Skeletal muscle satellite cell (primary cell): ENCODE measurements around the gene TBC1D2B.

Experiments
- H3K27me3 ChIP-seq: 2 replicates; pipeline ENCODE4 v1.7.0; 2013; ENCODE audit warnings: low read length; ENCODE audit not compliant: control insufficient read depth, insufficient read depth
- H3K36me3 ChIP-seq: 2 replicates; pipeline ENCODE4 v1.7.0; 2013; ENCODE audit warnings: mild to moderate bottlenecking, control low read depth, low read length; ENCODE audit not compliant: insufficient read depth
- H3K4me1 ChIP-seq: 2 replicates; pipeline ENCODE4 v1.7.0; 2013; ENCODE audit warnings: low read length; ENCODE audit not compliant: control insufficient read depth, insufficient read depth
- H3K4me2 ChIP-seq: 2 replicates; pipeline ENCODE4 v1.7.0; 2013; ENCODE audit warnings: mild to moderate bottlenecking, low read length
- H3K4me3 ChIP-seq: 2 replicates; pipeline ENCODE4 v1.7.0; 2013; ENCODE audit warnings: low read length
- H3K9ac ChIP-seq: 2 replicates; pipeline ENCODE4 v1.7.0; 2013; ENCODE audit warnings: mild to moderate bottlenecking, low read depth, low read length, moderate library complexity
- H3K9me3 ChIP-seq: replicated peaks from 2 replicates; pipeline ENCODE4 v1.7.0; 2013; ENCODE audit warnings: mild to moderate bottlenecking, control low read depth, low read length

The TBC1D2B gene

DNA sequence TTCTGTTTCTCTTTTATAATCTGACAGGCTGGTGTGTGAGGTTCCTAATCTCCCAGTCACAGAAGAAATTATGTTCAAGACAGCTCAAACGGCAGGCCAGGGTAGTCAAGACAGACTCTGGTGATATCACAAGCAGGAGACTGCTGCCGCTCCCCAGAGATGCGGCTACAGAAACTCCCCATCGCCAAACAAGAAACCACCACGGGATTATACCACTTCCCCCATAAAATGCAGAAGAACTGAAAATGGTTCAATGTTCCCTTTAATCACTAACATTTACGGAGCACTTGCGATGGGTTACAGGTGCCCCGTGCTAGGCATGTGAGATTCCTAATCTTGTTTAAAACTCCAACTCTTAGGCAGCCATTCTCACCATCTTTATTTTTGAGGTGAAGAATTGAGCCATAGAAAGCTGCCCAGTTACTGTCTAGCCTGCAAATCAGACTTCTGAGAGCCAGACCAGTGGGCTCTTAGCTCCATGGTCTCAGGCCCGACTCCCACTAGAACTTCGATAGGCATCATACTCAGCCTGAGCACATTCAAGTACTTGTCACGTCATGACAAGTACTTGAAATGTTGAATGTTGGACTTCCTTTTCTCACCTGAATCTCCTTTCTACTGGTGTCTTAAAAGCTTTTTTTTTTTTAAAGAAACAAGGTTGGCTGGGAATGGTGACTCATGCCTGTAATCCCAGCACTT lies 58.4 kb downstream of the TBC1D2B start:
- H3K4me3 ChIP-seq: no peak overlapping the region
- H3K27me3 ChIP-seq: no peaks in the 10 kb centered on the region
- peaks cover 57% of the 10 kb centered on the region for H3K36me3 ChIP-seq
- no peak overlapping the region for H3K9ac ChIP-seq
- H3K4me2 ChIP-seq: no peak overlapping the region
- no peaks in the 10 kb centered on the region for H3K9me3 ChIP-seq
- H3K4me1 ChIP-seq: peaks cover 7% of the 10 kb centered on the region

DNA sequence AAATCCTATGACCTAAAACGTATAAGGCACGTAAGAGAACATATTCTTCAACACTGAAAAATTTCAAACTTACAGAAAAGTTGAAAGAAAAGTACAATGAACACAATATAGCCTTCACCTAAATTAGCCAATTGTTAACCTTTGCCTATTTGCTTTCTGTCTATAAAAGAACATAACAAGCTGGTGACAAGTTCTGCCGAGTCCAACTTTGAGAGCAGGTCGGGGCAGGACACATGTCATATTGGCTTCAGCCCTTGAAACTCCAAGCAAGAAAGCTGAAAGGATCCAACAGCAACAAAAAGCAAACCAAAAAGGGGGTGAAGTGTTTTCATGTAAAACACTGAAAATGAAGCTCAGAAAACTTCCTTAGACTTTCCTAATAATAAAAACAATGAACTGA lies 59.1 kb downstream of the TBC1D2B start:
- Histone ChIP-seq H3K4me3 (no peak overlapping the region), H3K9ac (no peak overlapping the region), H3K36me3 (peaks cover 55% of the 10 kb centered on the region), H3K4me1 (peaks cover under 1% of the 10 kb centered on the region), H3K4me2 (no peak overlapping the region), H3K27me3 (no peaks in the 10 kb centered on the region), H3K9me3 (no peaks in the 10 kb centered on the region)

DNA sequence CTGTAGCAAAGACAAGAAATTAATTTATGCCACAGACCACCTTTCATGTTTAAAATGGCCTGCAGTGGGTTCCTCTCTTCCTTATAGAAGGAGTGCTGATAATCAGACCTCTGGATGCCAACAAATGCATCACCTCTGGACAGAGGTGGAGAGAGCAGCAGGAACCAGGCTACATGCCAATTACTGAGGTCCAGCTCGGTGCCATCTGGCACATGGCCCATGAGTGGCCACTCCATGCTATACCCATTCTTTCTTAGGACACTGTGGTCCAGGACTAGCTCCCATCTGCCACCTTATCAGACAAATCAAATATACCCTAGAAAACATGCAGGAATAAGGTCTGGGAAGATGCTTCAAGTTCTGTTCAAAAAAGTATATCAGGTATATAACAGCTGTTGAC lies 60.7 kb downstream of the TBC1D2B start:
- H3K4me2 ChIP-seq: no peak overlapping the region
- peaks cover 60% of the 10 kb centered on the region for H3K36me3 ChIP-seq
- no peaks in the 10 kb centered on the region for H3K27me3 ChIP-seq
- no peak overlapping the region for H3K9ac ChIP-seq
- H3K4me1 ChIP-seq: no peaks in the 10 kb centered on the region
- H3K9me3 ChIP-seq: no peaks in the 10 kb centered on the region
- H3K4me3 ChIP-seq: no peak overlapping the region

DNA sequence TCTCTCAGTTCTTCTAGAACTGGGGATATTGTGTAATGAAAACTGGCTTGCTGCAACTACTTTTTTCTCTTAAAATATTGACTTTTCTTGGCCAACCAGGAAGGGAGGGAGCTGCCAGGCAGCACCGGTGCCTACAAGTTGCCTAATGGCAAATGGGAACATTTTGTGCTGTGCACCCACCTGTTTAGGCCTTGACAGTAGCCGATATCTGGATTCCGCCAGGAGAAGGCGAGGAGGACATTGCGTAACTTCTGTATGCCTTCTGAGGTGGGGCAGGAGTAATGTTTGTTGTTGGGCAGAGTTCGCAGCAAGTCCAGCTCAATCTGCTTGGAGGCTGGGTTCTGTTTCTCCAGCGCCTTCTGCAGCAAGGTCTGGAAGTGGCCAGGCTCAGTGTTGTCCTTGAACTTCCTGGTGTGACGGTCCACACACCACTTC lies 64.9 kb downstream of the TBC1D2B start:
- no peaks in the 10 kb centered on the region for H3K27me3 ChIP-seq
- peaks cover 62% of the 10 kb centered on the region for H3K36me3 ChIP-seq
- H3K9me3 ChIP-seq: no peaks in the 10 kb centered on the region
- H3K4me2 ChIP-seq: no peak overlapping the region
- peaks cover 9% of the 10 kb centered on the region for H3K4me1 ChIP-seq
- H3K4me3 ChIP-seq: no peak overlapping the region
- H3K9ac ChIP-seq: no peak overlapping the region

DNA sequence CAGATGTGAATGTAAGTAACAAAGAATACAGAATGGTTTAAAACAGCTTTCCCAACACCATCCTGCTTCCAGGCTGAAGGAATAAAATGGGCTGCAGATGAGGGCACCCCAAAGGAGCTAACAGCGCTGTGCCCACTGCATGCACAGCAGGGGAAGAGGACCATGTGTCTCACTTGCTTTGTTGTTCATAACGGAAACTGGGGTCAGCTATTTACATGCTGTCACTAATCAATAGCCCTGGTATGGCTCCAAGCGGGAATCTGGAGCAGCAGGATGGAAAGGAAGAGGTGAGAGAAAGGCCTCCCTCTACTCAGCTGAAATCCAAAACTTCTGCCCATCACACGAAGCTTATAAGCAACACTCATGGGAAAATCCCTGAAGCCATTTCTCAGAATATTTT lies 67.4 kb downstream of the TBC1D2B start:
- Histone ChIP-seq H3K27me3 (no peaks in the 10 kb centered on the region), H3K9me3 (no peaks in the 10 kb centered on the region), H3K36me3 (peaks cover 59% of the 10 kb centered on the region), H3K4me3 (no peak overlapping the region), H3K9ac (no peak overlapping the region), H3K4me2 (no peak overlapping the region), H3K4me1 (peaks cover 22% of the 10 kb centered on the region)

DNA sequence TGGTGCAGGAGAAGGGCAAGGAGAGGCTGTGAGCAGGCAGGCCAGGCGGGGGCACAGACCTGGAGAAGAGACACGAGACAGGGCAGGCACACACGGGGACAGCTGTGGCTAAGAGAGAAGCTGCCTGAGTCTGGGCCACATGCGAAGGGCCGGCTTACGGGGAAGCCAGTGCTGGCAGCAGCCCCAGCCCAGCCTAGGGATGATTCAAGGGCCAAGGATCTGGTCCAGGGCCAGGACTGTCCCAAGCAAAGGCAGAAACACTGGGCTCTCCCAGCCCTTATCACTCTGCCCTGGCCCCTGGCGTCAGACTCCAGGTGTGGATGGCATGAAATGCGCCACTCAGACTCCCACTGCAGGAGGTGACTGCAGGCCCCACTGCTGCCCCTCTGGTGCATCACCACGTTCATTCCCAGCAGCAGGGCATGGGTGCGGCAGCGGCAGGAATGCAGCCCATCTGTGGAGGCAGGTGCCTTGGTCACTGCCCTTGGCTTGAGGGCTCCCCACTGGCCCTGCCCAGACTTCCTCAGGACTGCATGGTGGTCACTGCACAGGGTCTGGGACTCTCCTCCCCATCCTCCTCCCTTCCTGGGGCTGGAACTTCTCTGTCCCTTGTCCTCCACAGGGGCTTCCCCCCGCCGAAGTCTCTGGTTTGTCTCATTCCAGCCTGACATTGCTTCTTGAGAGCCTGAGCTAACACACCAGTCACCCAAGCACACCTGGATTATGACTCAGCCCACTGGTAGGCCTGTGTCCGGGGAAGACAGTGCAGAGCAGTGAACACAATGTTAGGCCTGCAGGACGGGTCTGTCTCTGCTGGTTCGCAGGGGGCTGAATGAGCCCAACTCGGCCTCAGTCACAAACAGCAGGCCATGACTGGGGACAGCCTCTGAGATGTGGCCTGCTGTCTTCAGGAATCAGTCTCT lies 69.3 kb downstream of the TBC1D2B start:
- no peaks in the 10 kb centered on the region for H3K27me3 ChIP-seq
- no peaks in the 10 kb centered on the region for H3K9me3 ChIP-seq
- peak overlapping the region; percentile 48 for H3K4me2 ChIP-seq
- peak overlapping the region; percentile 15 for H3K9ac ChIP-seq
- H3K4me3 ChIP-seq: no peak overlapping the region
- H3K36me3 ChIP-seq: peaks cover 56% of the 10 kb centered on the region
- H3K4me1 ChIP-seq: peaks cover 34% of the 10 kb centered on the region

DNA sequence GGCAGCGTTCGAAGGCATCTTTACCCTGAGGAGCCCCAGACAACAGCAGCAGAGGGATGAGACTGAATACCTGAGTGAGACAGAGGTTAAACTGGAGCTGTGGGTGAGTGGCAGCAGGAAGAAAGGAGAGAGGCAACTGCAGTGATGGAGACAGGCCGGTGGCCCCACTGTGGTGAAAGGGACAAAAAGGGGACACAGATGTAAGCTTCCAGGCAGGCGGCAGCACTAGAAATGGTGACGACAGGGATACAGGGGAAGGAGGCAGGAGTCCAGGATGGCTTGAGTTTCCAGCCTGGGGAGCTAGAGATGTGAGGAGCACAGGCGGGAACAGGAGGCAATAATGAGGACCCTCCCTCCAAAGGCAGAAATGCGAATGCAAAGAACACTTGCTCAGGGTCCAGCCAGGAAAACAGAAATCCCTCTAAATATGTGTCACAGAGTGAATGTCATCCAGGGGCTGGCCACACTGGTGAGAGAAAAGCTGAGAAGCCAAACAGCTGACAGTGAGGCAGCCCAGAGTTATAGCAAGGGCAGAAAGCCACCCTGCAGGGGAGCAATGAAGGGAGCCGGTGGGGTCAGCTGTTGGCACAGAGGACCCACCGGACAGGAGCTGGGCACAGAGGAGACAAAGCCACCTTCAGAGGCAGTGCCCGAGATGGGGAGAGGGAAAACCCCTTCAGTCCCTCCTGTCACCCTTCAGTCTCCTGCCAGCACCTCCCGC lies 70.1 kb downstream of the TBC1D2B start:
- Histone ChIP-seq H3K4me1 (peaks cover 34% of the 10 kb centered on the region), H3K4me3 (no peak overlapping the region), H3K27me3 (no peaks in the 10 kb centered on the region), H3K9ac (peak overlapping the region; percentile 15), H3K9me3 (no peaks in the 10 kb centered on the region), H3K4me2 (peak overlapping the region; percentile 48), H3K36me3 (peaks cover 56% of the 10 kb centered on the region)

DNA sequence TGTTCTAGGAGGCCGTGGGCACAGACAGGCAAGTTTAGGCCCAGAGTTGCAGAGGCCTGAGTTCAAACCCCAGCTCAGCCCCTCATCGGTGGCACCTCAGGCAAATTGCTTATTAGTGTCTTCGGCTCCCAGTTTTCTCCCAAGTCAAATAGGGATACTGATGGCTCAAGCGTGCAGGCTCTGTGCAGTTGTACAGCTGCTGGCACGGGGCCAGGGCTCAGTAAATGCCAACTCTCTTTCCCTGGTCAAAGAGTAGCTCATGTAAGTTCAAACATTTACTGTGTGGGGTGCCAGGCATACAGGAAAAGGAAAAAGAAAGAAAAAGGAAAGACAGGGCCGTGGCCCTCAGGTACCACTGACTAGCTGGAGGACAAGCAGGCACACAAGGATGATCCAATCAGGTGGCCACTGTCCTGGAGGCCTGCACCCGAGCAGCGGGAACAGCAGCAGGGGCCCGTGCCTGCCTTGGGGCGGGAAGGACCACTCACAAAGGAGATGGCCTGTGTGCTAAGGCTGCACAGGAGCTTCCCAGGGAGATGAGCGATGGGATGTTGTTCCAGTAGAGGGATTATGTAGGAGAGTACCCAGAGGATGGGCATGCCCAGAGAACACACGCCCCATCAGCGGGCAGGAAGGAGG lies 70.8 kb downstream of the TBC1D2B start:
- Histone ChIP-seq H3K4me1 (peaks cover 34% of the 10 kb centered on the region), H3K9me3 (no peaks in the 10 kb centered on the region), H3K9ac (no peak overlapping the region), H3K4me2 (no peak overlapping the region), H3K36me3 (peaks cover 53% of the 10 kb centered on the region), H3K4me3 (no peak overlapping the region), H3K27me3 (no peaks in the 10 kb centered on the region)

DNA sequence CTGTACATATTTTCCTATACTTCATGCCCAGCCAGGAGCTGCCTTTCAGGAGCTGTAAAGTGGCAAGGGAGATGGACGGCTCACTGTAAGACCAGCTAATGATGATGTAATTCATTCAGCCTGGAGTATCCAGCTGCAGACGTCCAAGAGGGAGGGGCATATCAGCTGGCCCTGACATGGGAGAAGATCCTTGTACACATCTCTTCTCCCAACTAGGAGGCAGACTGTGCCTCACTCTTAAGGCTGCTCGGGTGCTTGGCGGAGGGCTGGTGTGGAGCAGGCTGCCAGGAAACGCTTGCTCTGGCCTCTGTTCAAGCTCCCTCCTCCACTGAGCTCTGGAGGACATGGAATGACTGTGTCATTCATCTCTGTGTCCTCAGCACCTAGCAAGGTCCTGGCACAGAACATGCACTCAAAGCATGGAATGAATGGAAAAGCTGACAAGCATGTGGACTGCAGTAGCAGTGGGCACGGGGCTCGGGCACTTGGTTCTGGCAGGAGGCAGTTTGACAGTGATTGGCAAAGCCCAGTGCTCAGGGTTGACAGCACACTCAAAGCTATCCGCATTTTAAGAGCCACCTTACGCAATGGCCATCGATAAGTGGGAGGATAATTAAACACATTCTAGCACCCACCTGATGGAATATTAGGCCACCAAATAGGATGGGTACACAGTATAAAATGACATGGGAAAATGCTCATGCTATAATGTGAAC lies 72.4 kb downstream of the TBC1D2B start:
- Histone ChIP-seq H3K27me3 (no peaks in the 10 kb centered on the region), H3K9me3 (no peaks in the 10 kb centered on the region), H3K4me1 (peaks cover 38% of the 10 kb centered on the region), H3K9ac (no peak overlapping the region), H3K4me2 (no peak overlapping the region), H3K4me3 (no peak overlapping the region), H3K36me3 (peaks cover 57% of the 10 kb centered on the region)

DNA sequence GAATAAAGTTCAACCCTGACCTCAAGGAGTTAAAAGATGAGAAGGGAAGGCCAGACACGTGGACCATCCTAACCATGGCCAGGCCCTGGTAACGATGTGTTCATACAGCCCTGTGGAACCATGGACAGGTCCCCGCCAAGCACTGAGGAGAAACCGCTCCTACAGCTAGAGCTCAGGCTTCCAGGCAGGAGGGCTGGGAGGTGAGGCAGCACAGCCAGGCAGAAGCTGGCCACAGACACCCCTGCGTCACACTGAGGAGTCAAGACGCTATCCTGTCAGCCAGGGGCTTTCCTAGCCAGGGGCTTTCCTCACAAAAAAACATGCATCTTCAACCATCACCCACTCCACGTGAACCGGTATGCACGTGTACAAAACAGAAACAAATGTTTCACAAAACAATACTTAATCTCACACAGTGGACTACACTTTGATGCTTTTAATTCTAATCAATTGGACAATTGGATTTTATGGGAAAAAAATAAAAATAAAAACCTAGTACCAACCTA lies 73.2 kb downstream of the TBC1D2B start:
- peaks cover 61% of the 10 kb centered on the region for H3K36me3 ChIP-seq
- no peak overlapping the region for H3K4me3 ChIP-seq
- no peak overlapping the region for H3K4me2 ChIP-seq
- H3K27me3 ChIP-seq: no peaks in the 10 kb centered on the region
- H3K9me3 ChIP-seq: no peaks in the 10 kb centered on the region
- peaks cover 42% of the 10 kb centered on the region for H3K4me1 ChIP-seq
- H3K9ac ChIP-seq: no peak overlapping the region
